HepG2 (cell line): ENCODE data around the gene DNMBP. TPM values are rescaled to one million over a fixed set of nuclear protein-coding genes. Genes with fewer than 3 reads are reported as not detected.
A peak's percentile ranks its signal among the peaks of the same experiment; 100 is the strongest.

Experiments used
- ARID4A ChIP-seq: sonication (generic); formaldehyde crosslinking; IDR thresholded peaks from 2 replicates; pipeline ENCODE4 v1.5.0; 2020; ENCODE audit warnings: mild to moderate bottlenecking, missing genetic modification reagents, borderline replicate concordance
- HNF4G ChIP-seq, 2 experiments: sonication (generic) in 1 of 2; formaldehyde crosslinking in 1 of 2; IDR thresholded peaks; 2 replicates each; pipeline versions ENCODE4 v1.4.0 to v1.6.1; 2011 to 2020; ENCODE audit warnings: borderline replicate concordance in 2 of 2, low read depth in 2 of 2, mild to moderate bottlenecking in 2 of 2, low read length in 1 of 2, missing genetic modification reagents in 1 of 2, moderate library complexity in 1 of 2
- IKZF4 ChIP-seq: sonication (generic); formaldehyde crosslinking; IDR thresholded peaks from 2 replicates; pipeline ENCODE4 v1.5.1; 2020; ENCODE audit warnings: borderline replicate concordance, mild to moderate bottlenecking, low read depth, missing genetic modification reagents; ENCODE audit errors: not compliant biosample characterization
- ISL2 ChIP-seq: sonication (generic); formaldehyde crosslinking; IDR thresholded peaks from 2 replicates; pipeline ENCODE4 v1.5.0; 2020; ENCODE audit warnings: missing genetic modification reagents
- KAT7 ChIP-seq: IDR thresholded peaks from 2 replicates; pipeline ENCODE4 v1.6.1; 2018; ENCODE audit warnings: borderline replicate concordance, missing compliant biosample characterization
- KAT8 ChIP-seq: IDR thresholded peaks from 2 replicates; pipeline ENCODE4 v1.6.1; 2016; ENCODE audit warnings: missing genetic modification reagents, missing compliant biosample characterization
- MIER3 ChIP-seq: IDR thresholded peaks from 2 replicates; pipeline ENCODE4 v1.6.1; 2016; ENCODE audit warnings: missing compliant biosample characterization, borderline replicate concordance
- NFRKB ChIP-seq: fragments of 450-650 bp; IDR thresholded peaks from 2 replicates; pipeline ENCODE4 v1.6.1; 2017
- RBAK ChIP-seq: sonication (generic); formaldehyde crosslinking; IDR thresholded peaks from 2 replicates; pipeline ENCODE4 v1.5.1; 2020; ENCODE audit warnings: mild to moderate bottlenecking, missing genetic modification reagents
- STAT5B ChIP-seq: sonication (generic); formaldehyde crosslinking; IDR thresholded peaks from 2 replicates; pipeline ENCODE4 v1.4.0; 2020; ENCODE audit warnings: missing genetic modification reagents
- THAP11 ChIP-seq: IDR thresholded peaks from 2 replicates; pipeline ENCODE4 v1.6.1; 2016; ENCODE audit warnings: missing biosample characterization, missing genetic modification reagents
- TIGD3 ChIP-seq: sonication (generic); formaldehyde crosslinking; IDR thresholded peaks from 2 replicates; pipeline ENCODE4 v1.5.1; 2020; ENCODE audit warnings: mild to moderate bottlenecking, missing genetic modification reagents, borderline replicate concordance
- YEATS4 ChIP-seq: sonication (generic); formaldehyde crosslinking; IDR thresholded peaks from 2 replicates; pipeline ENCODE4 v1.4.0; 2020; ENCODE audit warnings: missing genetic modification reagents, borderline replicate concordance
- ZBTB7B ChIP-seq: sonication (generic); formaldehyde crosslinking; IDR thresholded peaks from 2 replicates; pipeline ENCODE4 v1.4.0; 2020; ENCODE audit warnings: missing genetic modification reagents
- ZNF225 ChIP-seq: sonication (generic); formaldehyde crosslinking; IDR thresholded peaks from 2 replicates; pipeline ENCODE4 v1.4.0; 2020; ENCODE audit warnings: mild to moderate bottlenecking, missing genetic modification reagents
- ZNF674 ChIP-seq: sonication (generic); formaldehyde crosslinking; IDR thresholded peaks from 2 replicates; pipeline ENCODE4 v1.5.0; 2020; ENCODE audit warnings: low read depth, mild to moderate bottlenecking, missing genetic modification reagents
- ZNF691 ChIP-seq: sonication (generic); formaldehyde crosslinking; IDR thresholded peaks from 2 replicates; pipeline ENCODE4 v1.4.0; 2020; ENCODE audit warnings: missing genetic modification reagents, low read depth, mild to moderate bottlenecking, borderline replicate concordance
- ZNF879 ChIP-seq: sonication (generic); formaldehyde crosslinking; IDR thresholded peaks from 2 replicates; pipeline ENCODE4 v1.8.1; 2023; ENCODE audit warnings: missing genetic modification reagents
- ZSCAN29 ChIP-seq: sonication (generic); formaldehyde crosslinking; conservative IDR thresholded peaks from 2 replicates; pipeline ENCODE4 v1.4.0; 2020; ENCODE audit warnings: mild to moderate bottlenecking, missing genetic modification reagents
- polyA plus RNA-seq, 8 experiments: library from polyadenylated mRNA; depleted of rRNA in 3 of 8; stranded (reverse) in 7 of 8; unstranded in 1 of 8; fragments of >200 nt; fragmentation: Illumina TruSeq in 4 of 8; extraction: Trizol in 4 of 8; gene quantifications; 2 replicates each; pipeline versions ENCODE4 v1.2.1 to v1.2.3, GENCODE V29; 2011 to 2016; ENCODE audit warnings: low read depth in 4 of 8, missing spikeins in 1 of 8, mixed read lengths in 1 of 8; ENCODE audit not compliant: insufficient read depth in 1 of 8
- total RNA-seq, 5 experiments: library from RNA; depleted of rRNA; stranded (reverse); fragments of >200 nt; fragmentation: Illumina TruSeq; extraction: Trizol; gene quantifications; 2 replicates each; pipeline ENCODE4 v1.2.3, GENCODE V29; 2016; ENCODE audit warnings: low read depth in 1 of 5
- TF ChIP-seq, protein P1 (sequence below): sonication (generic); formaldehyde crosslinking; IDR thresholded peaks from 2 replicates; pipeline ENCODE4 v1.4.0; 2020; ENCODE audit warnings: missing genetic modification reagents, borderline replicate concordance

DNMBP gene
- total and polyA plus RNA-seq, 2 of the 13 experiments (the other 11 are each of a cell fraction or from before 2014, with no cell fraction given), result 3.6 to 6.3 TPM

- no peak for TF ChIP-seq ZNF879 (CRISPR knock-in tag)
- TF ChIP-seq IKZF4 (CRISPR knock-in tag), result no peak
- no peak for TF ChIP-seq NFRKB
- TF ChIP-seq HNF4G (IDR thresholded peaks at IDR 0.05; ENCODE audit: borderline replicate concordance, low read depth, low read length), result peak; percentile 94
- TF ChIP-seq HNF4G (CRISPR knock-in tag; IDR thresholded peaks at IDR 0.05; ENCODE audit: borderline replicate concordance, low read depth), result peak; percentile 86; the same call in 1 of the 2 replicates
- TF ChIP-seq, protein P1, sequence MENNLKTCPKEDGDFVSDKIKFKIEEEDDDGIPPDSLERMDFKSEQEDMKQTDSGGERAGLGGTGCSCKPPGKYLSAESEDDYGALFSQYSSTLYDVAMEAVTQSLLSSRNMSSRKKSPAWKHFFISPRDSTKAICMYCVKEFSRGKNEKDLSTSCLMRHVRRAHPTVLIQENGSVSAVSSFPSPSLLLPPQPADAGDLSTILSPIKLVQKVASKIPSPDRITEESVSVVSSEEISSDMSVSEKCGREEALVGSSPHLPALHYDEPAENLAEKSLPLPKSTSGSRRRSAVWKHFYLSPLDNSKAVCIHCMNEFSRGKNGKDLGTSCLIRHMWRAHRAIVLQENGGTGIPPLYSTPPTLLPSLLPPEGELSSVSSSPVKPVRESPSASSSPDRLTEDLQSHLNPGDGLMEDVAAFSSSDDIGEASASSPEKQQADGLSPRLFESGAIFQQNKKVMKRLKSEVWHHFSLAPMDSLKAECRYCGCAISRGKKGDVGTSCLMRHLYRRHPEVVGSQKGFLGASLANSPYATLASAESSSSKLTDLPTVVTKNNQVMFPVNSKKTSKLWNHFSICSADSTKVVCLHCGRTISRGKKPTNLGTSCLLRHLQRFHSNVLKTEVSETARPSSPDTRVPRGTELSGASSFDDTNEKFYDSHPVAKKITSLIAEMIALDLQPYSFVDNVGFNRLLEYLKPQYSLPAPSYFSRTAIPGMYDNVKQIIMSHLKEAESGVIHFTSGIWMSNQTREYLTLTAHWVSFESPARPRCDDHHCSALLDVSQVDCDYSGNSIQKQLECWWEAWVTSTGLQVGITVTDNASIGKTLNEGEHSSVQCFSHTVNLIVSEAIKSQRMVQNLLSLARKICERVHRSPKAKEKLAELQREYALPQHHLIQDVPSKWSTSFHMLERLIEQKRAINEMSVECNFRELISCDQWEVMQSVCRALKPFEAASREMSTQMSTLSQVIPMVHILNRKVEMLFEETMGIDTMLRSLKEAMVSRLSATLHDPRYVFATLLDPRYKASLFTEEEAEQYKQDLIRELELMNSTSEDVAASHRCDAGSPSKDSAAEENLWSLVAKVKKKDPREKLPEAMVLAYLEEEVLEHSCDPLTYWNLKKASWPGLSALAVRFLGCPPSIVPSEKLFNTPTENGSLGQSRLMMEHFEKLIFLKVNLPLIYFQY (CRISPR knock-in tag), result peak; percentile 86; the same call in 1 of the 2 replicates
- no peak for TF ChIP-seq RBAK
- no peak for TF ChIP-seq TIGD3 (CRISPR knock-in tag)
- peak; percentile 32; the same call in 1 of the 2 replicates for TF ChIP-seq THAP11 (CRISPR knock-in tag)
- no peak for TF ChIP-seq ZNF225
- TF ChIP-seq ZNF674 (CRISPR knock-in tag), result no peak
- TF ChIP-seq ARID4A (CRISPR knock-in tag), result peak; percentile 32; the same call in 1 of the 2 replicates
- peak; percentile 38; the same call in 1 of the 2 replicates for TF ChIP-seq MIER3 (CRISPR knock-in tag)
- TF ChIP-seq YEATS4 (CRISPR knock-in tag), result no peak
- TF ChIP-seq ZNF691, result no peak
- no peak for TF ChIP-seq ZBTB7B (CRISPR knock-in tag)
- peak; percentile 43; the same call in 1 of the 2 replicates for TF ChIP-seq ISL2 (CRISPR knock-in tag)
- TF ChIP-seq KAT8 (CRISPR knock-in tag), result 0 out of 2 replicates have a peak, but pooled peaks have one; percentile 26
- TF ChIP-seq KAT7 (CRISPR knock-in tag), result no peak
- no peak for TF ChIP-seq STAT5B
- TF ChIP-seq ZSCAN29, result no peak
Observed at GRCh38 chr10:99849536-99849935, 160.2 kb downstream of the DNMBP start (continued).
